KMS-11 (cell line): ENCODE results near the gene ZFAND3.

Experiments used
- H2AFZ ChIP-seq: fragments of 200-600 bp; sonication (generic); 2 replicates; pipeline ENCODE4 v1.6.1; 2016; ENCODE audit warnings: antibody characterized with exemption, mixed run types, low read depth
- H3K27ac ChIP-seq: fragments of 200-600 bp; sonication (generic); 2 replicates; pipeline ENCODE4 v1.6.1; 2016; ENCODE audit warnings: mild to moderate bottlenecking, mixed run types
- H3K27me3 ChIP-seq: fragments of 200-600 bp; sonication (generic); 2 replicates; pipeline ENCODE4 v1.6.1; 2017; ENCODE audit warnings: mild to moderate bottlenecking, low read depth, mixed run types, moderate library complexity; ENCODE audit not compliant: insufficient read depth
- H3K36me3 ChIP-seq: fragments of 200-600 bp; sonication (generic); 2 replicates; pipeline ENCODE4 v1.6.1; 2017; ENCODE audit warnings: mild to moderate bottlenecking, mixed run types; ENCODE audit not compliant: insufficient read depth
- H3K4me1 ChIP-seq: fragments of 200-600 bp; sonication (generic); 2 replicates; pipeline ENCODE4 v1.6.1; 2016; ENCODE audit warnings: mild to moderate bottlenecking, low read depth, mixed run types; ENCODE audit not compliant: poor library complexity, severe bottlenecking
- H3K4me2 ChIP-seq: fragments of 200-600 bp; sonication (generic); 2 replicates; pipeline ENCODE4 v1.7.0; 2016; ENCODE audit warnings: mild to moderate bottlenecking, mixed run types
- H3K4me3 ChIP-seq: fragments of 200-600 bp; sonication (generic); IDR thresholded peaks from 2 replicates; pipeline ENCODE4 v1.6.1; 2017; ENCODE audit warnings: low read depth, low read length, mixed read lengths; ENCODE audit not compliant: insufficient read depth
- H3K79me2 ChIP-seq: fragments of 200-600 bp; sonication (generic); 2 replicates; pipeline ENCODE4 v1.6.1; 2016; ENCODE audit warnings: low read depth, mixed run types; ENCODE audit not compliant: insufficient read depth
- H3K9ac ChIP-seq: fragments of 200-600 bp; sonication (generic); 2 replicates; pipeline ENCODE4 v1.6.1; 2016; ENCODE audit warnings: mild to moderate bottlenecking, mixed run types
- H4K20me1 ChIP-seq: fragments of 200-600 bp; sonication (generic); 2 replicates; pipeline ENCODE4 v1.6.1; 2016; ENCODE audit warnings: mild to moderate bottlenecking, mixed run types; ENCODE audit not compliant: insufficient read depth
- TF ChIP-seq, protein P1 (sequence below): fragments of 200-600 bp; sonication (generic); conservative IDR thresholded peaks from 2 replicates; pipeline ENCODE4 v1.6.1; 2017; ENCODE audit warnings: low read depth, mild to moderate bottlenecking, antibody characterized with exemption, low read length, moderate library complexity, mixed read lengths

Gene ZFAND3, protein sequence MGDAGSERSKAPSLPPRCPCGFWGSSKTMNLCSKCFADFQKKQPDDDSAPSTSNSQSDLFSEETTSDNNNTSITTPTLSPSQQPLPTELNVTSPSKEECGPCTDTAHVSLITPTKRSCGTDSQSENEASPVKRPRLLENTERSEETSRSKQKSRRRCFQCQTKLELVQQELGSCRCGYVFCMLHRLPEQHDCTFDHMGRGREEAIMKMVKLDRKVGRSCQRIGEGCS

DNA sequence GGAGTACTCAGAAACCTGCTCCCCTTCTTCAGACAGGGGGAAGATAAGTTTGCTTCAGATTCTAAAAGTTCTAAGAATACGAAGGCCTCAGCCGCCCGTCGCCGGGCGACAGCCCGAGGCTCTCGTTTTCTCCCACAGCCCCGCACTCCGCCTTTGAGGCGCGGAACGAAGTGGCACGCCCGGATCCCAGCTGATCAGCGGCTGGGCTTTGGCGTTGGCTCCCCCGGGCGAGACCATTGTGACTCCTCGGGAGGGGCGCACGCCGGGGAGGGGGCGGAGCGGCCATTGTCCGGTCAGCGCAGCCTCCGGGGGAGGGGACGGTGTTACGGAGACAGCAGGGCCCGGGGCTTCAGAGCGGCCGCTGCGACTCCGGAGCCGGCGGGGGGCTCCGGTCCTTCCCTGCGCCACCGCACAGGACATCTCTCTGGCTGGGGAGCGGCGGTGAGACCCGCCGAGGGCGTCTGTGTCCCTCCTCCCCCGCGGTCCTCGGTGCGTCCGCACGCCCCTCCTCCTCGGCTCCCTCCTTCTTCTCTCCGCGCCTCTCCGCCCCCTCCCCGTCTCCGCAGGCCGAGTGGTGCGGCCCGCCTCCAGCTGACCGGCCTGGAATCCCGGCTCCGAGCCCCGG is at the start of gene ZFAND3:
Gene ZFAND3, plus strand, starts transcription at position 551 of the 625 bp plus-strand sequence. CDS start 219 bp downstream, outside the sequence.
- H2AFZ ChIP-seq: peak within 1 kb of the TSS; percentile 91
- no peaks in the 10 kb centered on the region for H3K27me3 ChIP-seq
- H3K4me3 ChIP-seq: no peak within 1 kb of the TSS
- H3K4me1 ChIP-seq: peaks cover 22% of the 10 kb centered on the region
- no peaks in the 10 kb centered on the region for H4K20me1 ChIP-seq
- TF ChIP-seq, protein P1, sequence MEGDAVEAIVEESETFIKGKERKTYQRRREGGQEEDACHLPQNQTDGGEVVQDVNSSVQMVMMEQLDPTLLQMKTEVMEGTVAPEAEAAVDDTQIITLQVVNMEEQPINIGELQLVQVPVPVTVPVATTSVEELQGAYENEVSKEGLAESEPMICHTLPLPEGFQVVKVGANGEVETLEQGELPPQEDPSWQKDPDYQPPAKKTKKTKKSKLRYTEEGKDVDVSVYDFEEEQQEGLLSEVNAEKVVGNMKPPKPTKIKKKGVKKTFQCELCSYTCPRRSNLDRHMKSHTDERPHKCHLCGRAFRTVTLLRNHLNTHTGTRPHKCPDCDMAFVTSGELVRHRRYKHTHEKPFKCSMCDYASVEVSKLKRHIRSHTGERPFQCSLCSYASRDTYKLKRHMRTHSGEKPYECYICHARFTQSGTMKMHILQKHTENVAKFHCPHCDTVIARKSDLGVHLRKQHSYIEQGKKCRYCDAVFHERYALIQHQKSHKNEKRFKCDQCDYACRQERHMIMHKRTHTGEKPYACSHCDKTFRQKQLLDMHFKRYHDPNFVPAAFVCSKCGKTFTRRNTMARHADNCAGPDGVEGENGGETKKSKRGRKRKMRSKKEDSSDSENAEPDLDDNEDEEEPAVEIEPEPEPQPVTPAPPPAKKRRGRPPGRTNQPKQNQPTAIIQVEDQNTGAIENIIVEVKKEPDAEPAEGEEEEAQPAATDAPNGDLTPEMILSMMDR: no peak
- peak within 1 kb of the TSS; percentile 83 for H3K9ac ChIP-seq
- peak within 1 kb of the TSS; percentile 95 for H3K4me2 ChIP-seq
- peak within 1 kb of the TSS; percentile 66 for H3K27ac ChIP-seq
- no peaks in the 10 kb centered on the region for H3K36me3 ChIP-seq
- H3K79me2 ChIP-seq: peaks cover 41% of the 10 kb centered on the region

DNA sequence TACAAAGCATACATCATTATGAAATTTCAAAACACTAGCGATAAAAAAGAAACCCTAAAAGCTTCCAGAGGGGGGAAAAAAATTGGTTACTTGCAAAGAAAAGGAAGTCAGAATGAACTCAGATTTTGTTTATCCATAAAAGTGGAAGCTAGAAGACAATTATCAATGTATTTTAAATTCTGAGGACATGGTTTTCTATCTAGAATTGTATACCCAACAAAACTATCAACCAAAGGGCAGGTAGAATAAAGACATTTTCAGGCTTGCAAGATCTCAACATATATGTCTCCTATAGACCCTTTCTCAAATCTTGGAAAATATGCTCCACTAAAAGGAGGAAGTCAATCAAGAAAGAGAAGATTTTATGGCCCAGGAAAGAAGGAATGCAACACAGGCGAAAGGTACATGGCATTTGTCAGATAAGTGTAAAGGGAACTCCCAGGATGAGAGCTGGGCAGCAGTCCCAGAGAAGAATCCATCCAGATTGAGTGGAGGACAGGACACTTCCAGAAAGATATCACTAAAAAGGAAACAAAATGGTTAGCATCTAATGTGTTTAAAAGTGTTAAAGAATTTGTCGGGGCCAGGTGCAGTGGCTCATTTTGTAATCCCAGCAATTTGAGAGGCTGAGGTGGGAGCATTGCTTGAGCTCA is 45.4 kb upstream of the ZFAND3 start:
- Histone ChIP-seq H3K4me1 (peaks cover 39% of the 10 kb centered on the region), H3K4me3 (no peak overlapping the region), H3K27me3 (no peaks in the 10 kb centered on the region), H3K79me2 (no peaks in the 10 kb centered on the region), H3K27ac (no peak overlapping the region), H3K4me2 (no peak overlapping the region), H3K36me3 (no peaks in the 10 kb centered on the region), H4K20me1 (no peaks in the 10 kb centered on the region), H2AFZ (no peak overlapping the region), H3K9ac (no peak overlapping the region)
- TF ChIP-seq, protein P1: no peak

DNA sequence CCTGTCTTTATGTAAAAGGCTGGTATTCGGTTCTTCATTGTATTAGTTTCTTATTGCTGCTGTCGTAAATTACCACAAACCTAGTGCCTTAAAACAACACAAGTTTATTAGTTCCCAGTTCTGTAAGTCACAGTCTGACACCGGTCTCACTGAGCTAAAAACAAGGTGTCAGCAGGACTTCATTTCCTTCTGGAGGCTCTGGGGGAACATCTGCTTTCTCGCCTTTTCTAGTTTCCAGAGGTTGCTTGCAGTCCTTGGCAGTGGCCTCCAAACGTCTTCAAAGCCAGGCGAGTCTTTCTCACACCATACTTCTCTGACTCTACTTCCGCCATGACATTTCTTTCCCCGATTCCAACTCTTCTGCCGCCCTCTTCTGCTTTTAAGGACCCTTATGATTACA is 43.0 kb upstream of the ZFAND3 start:
- Histone ChIP-seq H3K36me3 (no peaks in the 10 kb centered on the region), H3K9ac (peak overlapping the region; percentile 81), H3K4me1 (peaks cover 62% of the 10 kb centered on the region), H3K4me2 (peak overlapping the region; percentile 91), H3K4me3 (no peak overlapping the region), H3K79me2 (no peaks in the 10 kb centered on the region), H3K27ac (peak overlapping the region; percentile 95), H2AFZ (peak overlapping the region; percentile 72), H4K20me1 (no peaks in the 10 kb centered on the region), H3K27me3 (no peaks in the 10 kb centered on the region)
- TF ChIP-seq, protein P1: no peak

DNA sequence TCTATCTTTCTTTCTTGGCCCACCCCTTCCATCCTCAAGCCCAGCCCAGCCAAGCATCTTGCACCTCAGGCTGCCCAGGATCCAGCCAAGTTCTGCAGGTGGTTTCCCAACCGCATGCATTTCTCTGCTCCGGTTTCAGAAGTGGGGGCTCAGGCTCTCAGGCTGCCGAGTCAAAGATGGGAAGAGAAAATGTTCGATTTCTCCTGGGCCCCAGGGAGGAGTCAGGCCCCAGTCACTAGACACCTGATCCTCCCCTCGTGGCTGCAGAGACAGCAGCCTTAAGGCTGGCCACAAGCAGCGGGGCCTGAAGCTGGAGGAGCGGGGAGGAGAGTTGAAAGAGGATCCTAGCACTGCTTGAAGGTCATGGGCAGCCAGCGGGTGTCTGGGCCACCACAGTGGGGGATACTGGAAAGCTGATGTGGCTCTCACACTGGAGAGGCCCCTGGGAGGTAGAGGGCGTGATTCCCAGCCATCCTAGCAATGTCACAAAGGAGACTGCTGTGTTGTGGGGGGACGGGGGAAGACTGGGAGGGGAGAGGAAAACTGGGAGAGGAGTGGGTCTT is 42.2 kb upstream of the ZFAND3 start:
- H3K4me1 ChIP-seq: peaks cover 65% of the 10 kb centered on the region
- H2AFZ ChIP-seq: peak overlapping the region; percentile 72
- no peaks in the 10 kb centered on the region for H4K20me1 ChIP-seq
- H3K4me3 ChIP-seq: no peak overlapping the region
- H3K27ac ChIP-seq: peak overlapping the region; percentile 95
- no peaks in the 10 kb centered on the region for H3K79me2 ChIP-seq
- H3K36me3 ChIP-seq: no peaks in the 10 kb centered on the region
- TF ChIP-seq, protein P1: no peak
- peak overlapping the region; percentile 81 for H3K9ac ChIP-seq
- H3K27me3 ChIP-seq: no peaks in the 10 kb centered on the region
- peak overlapping the region; percentile 91 for H3K4me2 ChIP-seq
